Transverse colon (tissue), 4 donors: ENCODE results near the gene ZDBF2.

ENCODE experiments used
- CTCF ChIP-seq, 5 experiments: fragments of 200-600 bp in 3 of 5; fragments of 450-650 bp in 2 of 5; sonication (generic) in 3 of 5; IDR thresholded peaks; 1 replicate in 2 of 5; 2 replicates in 3 of 5; pipeline ENCODE4 v1.5.1; 2016 to 2017; ENCODE audit warnings: antibody characterized with exemption in 5 of 5, inconsistent platforms in 3 of 5, mild to moderate bottlenecking in 2 of 5, moderate library complexity in 1 of 5
- EP300 ChIP-seq: sonication (generic); formaldehyde crosslinking; IDR thresholded peaks from one replicate; pipeline ENCODE4 v1.6.1; 2017; ENCODE audit warnings: antibody characterized with exemption, low read depth
- POLR2AphosphoS5 ChIP-seq, 3 donors: sonication (generic); formaldehyde crosslinking; IDR thresholded peaks; one replicate each; pipeline ENCODE4 v1.6.1; 2016; ENCODE audit warnings: antibody characterized with exemption in 3 of 3

GRCh38 chr2:206361407-206362045 lies 87.1 kb downstream of the ZDBF2 start:
- TF ChIP-seq CTCF (IDR thresholded peaks at IDR 0.05): no peak
- no peak for TF ChIP-seq POLR2AphosphoS5 (IDR thresholded peaks at IDR 0.05)
- no peak for TF ChIP-seq EP300
